Transverse colon (tissue), 4 donors: ENCODE results near the gene ALDH3B2.

Experiments
- EP300 ChIP-seq: sonication (generic); formaldehyde crosslinking; IDR thresholded peaks from one replicate; pipeline ENCODE4 v1.6.1; 2017; ENCODE audit warnings: antibody characterized with exemption, low read depth
- POLR2A ChIP-seq: fragments of 450-650 bp; IDR thresholded peaks from one replicate; pipeline ENCODE4 v1.6.1; 2016; ENCODE audit warnings: antibody characterized with exemption, mild to moderate bottlenecking, moderate library complexity
- POLR2AphosphoS5 ChIP-seq, 3 donors: sonication (generic); formaldehyde crosslinking; IDR thresholded peaks; one replicate each; pipeline ENCODE4 v1.6.1; 2016; ENCODE audit warnings: antibody characterized with exemption in 3 of 3
- TF ChIP-seq, protein P1 (sequence below), 5 experiments: fragments of 200-600 bp in 3 of 5; fragments of 450-650 bp in 2 of 5; sonication (generic) in 3 of 5; IDR thresholded peaks; 1 replicate in 2 of 5; 2 replicates in 3 of 5; pipeline ENCODE4 v1.5.1; 2016 to 2017; ENCODE audit warnings: antibody characterized with exemption in 5 of 5, inconsistent platforms in 3 of 5, mild to moderate bottlenecking in 2 of 5, moderate library complexity in 1 of 5

DNA sequence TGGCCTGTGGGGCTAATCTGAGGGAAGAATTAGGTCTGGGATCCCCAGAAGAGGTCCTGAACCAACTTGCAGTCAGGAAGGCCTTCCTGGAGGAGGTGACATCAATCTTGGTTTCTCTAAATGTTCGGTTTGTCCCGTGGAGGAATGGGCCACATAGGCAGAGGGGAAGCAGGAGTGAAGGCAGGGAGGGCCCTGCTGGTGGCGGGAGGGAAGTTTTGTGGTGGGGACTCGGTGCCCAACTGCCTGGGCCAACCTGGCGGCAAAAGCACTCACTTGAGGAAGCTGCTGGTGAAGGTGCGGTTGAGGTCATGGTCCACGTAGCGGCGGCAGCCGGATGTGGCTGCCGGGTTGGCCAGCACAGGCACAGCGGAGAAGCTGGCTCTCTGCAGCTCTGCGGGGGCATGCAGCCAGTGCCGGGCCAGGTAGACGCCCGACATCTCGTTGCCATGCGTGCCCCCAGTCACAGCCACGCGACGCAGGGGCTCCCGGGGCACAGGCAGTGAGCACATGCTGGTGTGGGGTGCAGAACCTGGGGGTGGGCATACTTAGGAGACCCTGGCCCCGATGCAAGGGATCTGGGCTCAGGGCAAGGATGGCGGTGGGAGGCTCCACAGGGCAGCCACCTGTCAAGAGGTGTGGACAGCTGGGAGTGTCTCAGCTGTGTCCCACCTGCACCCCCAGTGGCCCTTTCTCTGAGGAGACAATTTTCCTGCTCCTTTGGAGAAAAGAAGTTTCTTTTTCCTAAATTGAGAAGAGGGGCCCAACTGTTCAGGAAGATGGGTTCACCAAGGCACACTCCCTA, 27.7 kb downstream of the ALDH3B2 start:
- TF ChIP-seq, protein P1, sequence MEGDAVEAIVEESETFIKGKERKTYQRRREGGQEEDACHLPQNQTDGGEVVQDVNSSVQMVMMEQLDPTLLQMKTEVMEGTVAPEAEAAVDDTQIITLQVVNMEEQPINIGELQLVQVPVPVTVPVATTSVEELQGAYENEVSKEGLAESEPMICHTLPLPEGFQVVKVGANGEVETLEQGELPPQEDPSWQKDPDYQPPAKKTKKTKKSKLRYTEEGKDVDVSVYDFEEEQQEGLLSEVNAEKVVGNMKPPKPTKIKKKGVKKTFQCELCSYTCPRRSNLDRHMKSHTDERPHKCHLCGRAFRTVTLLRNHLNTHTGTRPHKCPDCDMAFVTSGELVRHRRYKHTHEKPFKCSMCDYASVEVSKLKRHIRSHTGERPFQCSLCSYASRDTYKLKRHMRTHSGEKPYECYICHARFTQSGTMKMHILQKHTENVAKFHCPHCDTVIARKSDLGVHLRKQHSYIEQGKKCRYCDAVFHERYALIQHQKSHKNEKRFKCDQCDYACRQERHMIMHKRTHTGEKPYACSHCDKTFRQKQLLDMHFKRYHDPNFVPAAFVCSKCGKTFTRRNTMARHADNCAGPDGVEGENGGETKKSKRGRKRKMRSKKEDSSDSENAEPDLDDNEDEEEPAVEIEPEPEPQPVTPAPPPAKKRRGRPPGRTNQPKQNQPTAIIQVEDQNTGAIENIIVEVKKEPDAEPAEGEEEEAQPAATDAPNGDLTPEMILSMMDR (IDR thresholded peaks at IDR 0.05), result peak in 2 of 5 experiments; percentile 39 to 47
- TF ChIP-seq POLR2A (no peak), EP300 (no peak), POLR2AphosphoS5 (IDR thresholded peaks at IDR 0.05) (peak in 1 of 3 donors; percentile 13)
